B cell (primary cell): ENCODE results near the gene MRPL10.

Source experiments
- CTCF ChIP-seq: fragments of 200-600 bp; IDR thresholded peaks from one replicate; pipeline ENCODE4 v1.8.0; 2022; ENCODE audit warnings: antibody characterized with exemption, mild to moderate bottlenecking
- EZH2 ChIP-seq: IDR thresholded peaks from 2 replicates; pipeline ENCODE4 v1.6.1; 2012; ENCODE audit warnings: borderline replicate concordance, low read depth, mild to moderate bottlenecking, moderate library complexity, low read length; ENCODE audit not compliant: insufficient read depth, poor library complexity, severe bottlenecking

- TF ChIP-seq EZH2, result no peak
- no peak for TF ChIP-seq CTCF
Measured at GRCh38 chr17:47821031-47821423, 10.3 kb downstream of the MRPL10 start.
